GM18951 (cell line): ENCODE measurements around the gene TARBP1.

Experiments used
- POLR2A ChIP-seq: IDR thresholded peaks from 4 replicates; pipeline ENCODE4 v1.6.1; 2011; ENCODE audit warnings: mild to moderate bottlenecking; ENCODE audit not compliant: insufficient read length, insufficient read depth; ENCODE audit errors: extremely low read depth
- in situ Hi-C: fragments of 300-500 bp; cut with MboI; formaldehyde crosslinking; loops from one replicate; pipeline ENCODE4 v1.12.0; 2022; ENCODE audit warnings: low sequenced_read_pairs, mixed read lengths, inconsistent platforms; ENCODE audit not compliant: unreplicated experiment

The TARBP1 gene

DNA sequence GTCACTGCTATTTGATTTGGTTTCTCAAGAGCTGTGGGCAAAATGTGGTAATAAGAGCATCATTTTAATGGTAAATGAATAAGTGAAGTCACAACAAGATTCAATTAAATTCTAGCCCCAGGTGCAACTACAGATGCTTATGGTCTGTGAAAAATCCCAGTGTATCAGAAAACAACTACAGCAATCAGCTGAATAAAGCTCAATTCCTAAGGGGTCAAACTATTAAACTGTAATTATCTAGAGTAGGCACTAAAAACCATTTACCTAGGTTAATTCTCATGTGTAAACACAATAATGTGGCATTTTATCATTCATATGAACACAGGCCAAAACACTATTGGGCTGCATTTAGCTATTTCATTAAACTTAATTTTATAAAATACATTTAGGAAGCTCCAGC, 9.6 kb downstream of the TARBP1 start:
- in situ Hi-C loops, result no loop called here
- TF ChIP-seq POLR2A, result no peak

- TF ChIP-seq POLR2A, result no peak
- in situ Hi-C loops, result no loop called here
Measured at GRCh38 chr1:234468580-234468979, 10.4 kb downstream of the TARBP1 start.

GRCh38 chr1:234467821-234468220, 11.2 kb downstream of the TARBP1 start:
- in situ Hi-C loops, result no loop called here
- TF ChIP-seq POLR2A, result no peak

DNA sequence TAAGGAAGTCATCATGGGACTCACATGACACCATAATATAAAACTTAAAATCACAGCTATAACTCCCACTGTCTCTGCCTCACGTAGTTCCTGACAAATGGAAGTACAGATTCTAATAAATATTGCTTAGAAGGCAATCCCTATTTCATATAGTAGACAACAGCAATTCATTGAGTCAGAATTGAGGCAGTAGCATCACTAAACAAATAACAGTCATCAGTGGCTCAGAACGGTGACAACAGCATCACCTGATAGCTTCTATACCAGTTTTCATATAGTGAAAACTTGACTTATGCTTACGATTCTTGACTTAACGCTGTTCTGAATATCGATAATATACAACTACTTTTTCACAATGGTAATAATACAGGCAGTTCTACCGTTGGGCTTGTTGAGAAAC, 12.0 kb downstream of the TARBP1 start:
- TF ChIP-seq POLR2A, result no peak
- in situ Hi-C loops, result no loop called here

DNA sequence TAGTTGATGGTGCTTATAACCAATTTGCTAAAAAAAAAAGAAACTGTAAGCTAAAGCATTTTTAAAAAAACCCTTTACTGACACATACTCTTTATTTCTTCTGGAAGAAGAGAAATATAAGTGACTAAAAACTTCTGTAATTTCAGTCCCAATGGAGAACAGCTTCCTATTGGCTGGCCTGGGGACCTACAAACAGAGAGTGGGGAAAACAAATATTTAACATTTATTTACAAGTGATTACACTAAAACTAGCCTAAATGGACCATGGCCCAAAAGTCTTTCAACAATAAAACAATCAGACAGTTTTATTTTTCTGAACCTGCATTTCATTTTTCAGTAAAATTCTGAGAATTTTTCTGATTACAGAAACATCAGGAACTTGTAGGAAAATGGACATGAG, 15.2 kb downstream of the TARBP1 start:
- in situ Hi-C loops, result no loop called here
- no peak for TF ChIP-seq POLR2A

- in situ Hi-C loops, result no loop called here
- TF ChIP-seq POLR2A, result no peak
Measured at GRCh38 chr1:234460652-234461051, 18.3 kb downstream of the TARBP1 start.

DNA sequence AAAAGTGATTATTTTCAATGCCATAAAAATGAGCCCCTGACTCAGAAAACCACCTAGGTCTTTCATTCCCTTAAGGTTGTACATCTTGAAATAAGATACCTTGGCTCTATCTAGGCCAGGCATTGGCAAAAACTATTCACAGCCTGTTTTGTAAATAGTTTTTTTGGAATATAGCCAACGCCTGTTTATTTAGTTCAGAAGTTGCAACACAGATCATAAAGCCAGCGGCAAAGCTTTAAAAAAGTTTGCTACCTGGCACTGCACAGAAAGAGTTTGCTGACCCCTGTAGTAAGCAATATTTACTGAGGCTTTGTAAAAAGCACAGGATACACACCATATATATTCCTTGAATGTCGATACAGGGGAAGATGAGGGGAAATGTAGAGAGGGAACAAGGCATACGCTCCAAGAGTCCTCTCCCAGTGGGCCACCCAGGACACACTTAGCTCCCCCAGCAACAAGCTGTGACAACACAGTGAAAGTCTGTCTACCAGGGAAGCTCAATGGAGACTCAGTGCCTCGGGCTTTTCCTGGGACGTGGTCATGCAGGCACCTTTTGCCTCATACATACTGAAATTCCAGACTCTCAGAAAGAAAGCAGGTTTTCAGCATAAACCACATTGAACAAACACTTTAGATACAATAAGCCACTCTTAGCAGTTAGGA, 20.5 kb downstream of the TARBP1 start:
- in situ Hi-C loops, result no loop called here

DNA sequence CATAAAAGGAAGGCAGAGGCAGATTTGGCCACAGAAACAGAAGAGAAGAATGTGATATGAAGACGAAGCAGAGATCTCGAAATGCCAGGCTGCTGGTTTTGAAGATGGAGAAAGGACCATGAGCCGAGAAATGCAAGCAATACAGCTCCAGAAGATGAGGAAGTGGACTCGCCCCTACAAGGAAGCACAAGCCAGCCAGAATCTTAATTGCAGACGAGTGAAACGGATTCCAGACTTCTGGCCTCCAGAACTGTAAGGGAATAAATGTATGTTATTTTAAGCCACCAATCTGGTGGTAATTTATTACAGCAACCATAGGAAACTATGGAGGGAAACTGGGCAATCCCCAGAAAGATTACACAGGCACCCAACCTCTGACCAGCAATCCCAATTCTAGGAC, 24.1 kb downstream of the TARBP1 start:
- in situ Hi-C loops, result no loop called here
- TF ChIP-seq POLR2A, result no peak

More for the DNA sequence above, 20.5 kb downstream of the TARBP1 start:
- TF ChIP-seq POLR2A, result no peak

DNA sequence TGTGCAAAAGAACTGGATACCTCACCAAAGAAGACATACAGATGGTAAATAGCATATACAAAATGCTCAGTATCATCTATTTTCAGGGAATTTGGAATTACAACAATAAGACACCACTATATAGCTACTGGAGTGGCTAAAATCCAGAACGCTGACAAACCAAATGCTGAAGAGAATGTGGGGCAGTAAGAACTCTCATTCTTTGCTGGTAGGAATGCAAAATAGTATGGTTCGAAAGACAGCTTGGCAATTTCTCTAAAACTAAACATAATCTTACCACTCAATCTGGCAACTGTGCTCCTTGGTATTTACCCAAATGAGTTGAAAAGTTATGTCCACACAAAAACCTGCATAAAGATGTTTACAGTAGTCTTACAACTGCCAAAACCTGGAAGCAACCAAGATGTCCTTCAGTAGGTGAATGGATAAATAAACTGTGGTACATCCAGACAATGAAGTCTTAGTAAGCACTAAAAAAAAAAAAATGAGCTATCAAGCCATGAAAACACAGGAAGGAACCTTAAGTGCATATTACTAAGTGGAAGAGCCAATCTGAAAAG, 26.5 kb downstream of the TARBP1 start:
- TF ChIP-seq POLR2A, result no peak
- in situ Hi-C loops, result no loop called here

GRCh38 chr1:234440348-234440747, 38.6 kb downstream of the TARBP1 start:
- no peak for TF ChIP-seq POLR2A
- in situ Hi-C loops, result no loop called here

DNA sequence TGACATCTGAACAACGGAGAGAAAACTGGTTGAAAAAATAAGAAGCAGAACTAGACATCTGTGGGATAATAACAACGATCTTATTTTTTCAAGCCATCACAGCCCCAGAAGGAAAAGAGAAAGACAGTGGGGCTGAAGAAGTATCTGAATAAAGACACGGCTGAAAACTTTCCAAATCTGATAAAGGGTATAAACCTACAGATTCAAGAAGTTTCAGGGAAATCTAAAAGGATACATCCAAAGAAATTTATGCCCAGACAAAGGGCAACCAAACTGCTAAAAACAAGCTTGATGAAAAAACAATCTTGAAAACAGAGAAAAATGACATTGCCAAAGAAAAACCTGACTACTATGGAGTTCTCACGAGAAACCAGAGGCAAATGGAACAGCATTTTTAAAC, 40.4 kb downstream of the TARBP1 start:
- TF ChIP-seq POLR2A, result no peak
- in situ Hi-C loops, result no loop called here

GRCh38 chr1:234437423-234438171, 41.4 kb downstream of the TARBP1 start:
- TF ChIP-seq POLR2A, result no peak
- in situ Hi-C loops, result no loop called here

GRCh38 chr1:234435620-234436019, 43.4 kb downstream of the TARBP1 start:
- in situ Hi-C loops, result no loop called here
- TF ChIP-seq POLR2A, result no peak

DNA sequence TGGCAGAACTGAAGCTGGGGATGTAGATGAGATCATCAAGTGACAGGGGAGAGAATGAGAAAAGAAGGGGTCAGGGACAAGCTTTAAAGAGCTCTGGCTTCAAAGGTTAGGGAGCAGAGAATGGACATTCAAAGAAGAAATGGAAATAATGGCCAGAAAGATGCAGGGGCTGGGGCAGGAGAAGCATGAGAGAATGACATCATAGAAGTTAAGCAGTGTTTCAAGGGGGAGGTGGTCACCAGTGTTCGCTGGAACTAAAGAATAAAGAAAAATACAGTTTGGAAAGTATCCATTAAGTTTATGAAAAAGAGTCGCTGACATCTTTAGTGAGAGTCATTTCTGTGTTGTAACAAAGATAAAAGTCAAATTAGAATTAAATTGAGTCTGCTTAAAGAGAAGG, 44.3 kb downstream of the TARBP1 start:
- TF ChIP-seq POLR2A, result no peak
- in situ Hi-C loops, result no loop called here
